ENCODE measurements around the gene CLMN. TPM values are rescaled to one million over a fixed set of nuclear protein-coding genes. Genes with fewer than 3 reads are reported as not detected.

The CLMN gene
- total RNA-seq, 1 experiment from 2014 or later: 4.5 TPM

DNA sequence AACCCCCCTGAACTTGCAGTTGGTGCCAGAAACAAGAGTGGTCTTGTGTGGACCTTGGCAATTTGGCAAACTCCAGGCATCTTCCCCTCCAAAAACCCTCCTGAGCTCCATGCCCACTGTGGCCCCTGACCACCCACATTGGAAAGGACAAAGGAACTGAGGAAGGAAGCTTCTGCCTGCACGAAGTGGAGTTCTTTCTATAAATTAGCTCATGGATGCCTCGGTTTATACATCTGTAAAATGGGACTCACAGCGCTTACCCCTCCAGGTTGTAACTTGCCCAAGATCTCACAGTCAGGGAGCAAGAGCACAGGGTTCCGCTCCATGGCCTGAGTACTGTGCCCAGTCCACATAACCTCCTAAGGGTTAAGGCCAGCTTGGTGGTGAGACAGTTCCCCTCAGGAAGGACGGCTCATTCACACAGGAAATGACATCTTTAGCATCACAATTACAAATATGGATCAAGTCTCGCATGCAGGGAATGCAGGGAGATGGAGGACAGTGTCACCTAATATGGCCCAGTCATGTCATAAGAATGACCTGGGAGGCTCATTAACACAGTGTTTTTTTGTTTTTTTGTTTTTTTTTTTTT, 66.6 kb downstream of the CLMN start:
- Histone ChIP-seq H3K4me3 (ENCODE audit: insufficient read depth, low read depth, low read length) (no peak overlapping the region), H3K36me3 (replicated peaks; ENCODE audit: control insufficient read depth, insufficient read depth, low read length) (no peaks in the 10 kb centered on the region), H3K27me3 (ENCODE audit: control insufficient read depth, insufficient read depth, low read length) (no peaks in the 10 kb centered on the region)
- no peak for DNase-seq

GRCh38 chr14:95252219-95252618, 67.5 kb downstream of the CLMN start:
- Histone ChIP-seq H3K36me3 (replicated peaks; ENCODE audit: control insufficient read depth, insufficient read depth, low read length) (no peaks in the 10 kb centered on the region), H3K27me3 (ENCODE audit: control insufficient read depth, insufficient read depth, low read length) (no peaks in the 10 kb centered on the region), H3K4me3 (ENCODE audit: insufficient read depth, low read depth, low read length) (no peak overlapping the region)
- DNase-seq: no peak

- no peak overlapping the region for H3K4me3 ChIP-seq (ENCODE audit: insufficient read depth, low read depth, low read length)
- DNase-seq: no peak
- H3K36me3 ChIP-seq (replicated peaks; ENCODE audit: control insufficient read depth, insufficient read depth, low read length): no peaks in the 10 kb centered on the region
- H3K27me3 ChIP-seq (ENCODE audit: control insufficient read depth, insufficient read depth, low read length): no peaks in the 10 kb centered on the region
Measured at GRCh38 chr14:95250936-95251335, 68.8 kb downstream of the CLMN start.

DNA sequence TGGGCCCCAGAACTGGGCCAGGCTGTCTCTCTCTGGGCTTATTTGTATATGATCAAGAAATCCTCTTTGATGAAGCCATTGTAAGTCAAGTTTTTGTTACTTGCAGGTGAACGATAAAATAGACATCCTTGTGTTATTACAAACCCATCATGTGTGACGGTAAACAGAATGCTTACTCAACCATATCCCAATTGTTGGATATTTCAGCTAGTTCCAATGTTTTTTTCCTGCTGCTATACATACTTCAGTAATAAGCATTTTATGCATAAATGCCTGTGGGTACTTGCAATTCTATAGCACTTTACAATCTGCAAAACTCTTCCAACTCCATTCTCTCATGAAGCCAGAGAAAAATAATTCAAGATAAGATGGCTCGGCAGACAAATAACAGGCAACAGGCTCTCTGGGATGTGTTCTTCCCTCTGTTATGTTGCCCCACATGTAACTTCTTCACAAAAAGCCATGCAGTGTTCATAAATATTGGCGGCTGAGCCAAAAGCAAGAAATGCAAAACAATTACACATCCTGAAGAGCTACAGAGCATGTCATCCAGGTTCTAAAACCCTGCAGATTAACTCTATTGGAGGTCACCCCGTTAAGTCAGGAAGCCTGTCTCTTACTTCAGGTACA, 69.5 kb downstream of the CLMN start:
- no peaks in the 10 kb centered on the region for H3K36me3 ChIP-seq (replicated peaks; ENCODE audit: control insufficient read depth, insufficient read depth, low read length)
- no peaks in the 10 kb centered on the region for H3K27me3 ChIP-seq (ENCODE audit: control insufficient read depth, insufficient read depth, low read length)
- DNase-seq: no peak

GRCh38 chr14:95248432-95248831, 71.3 kb downstream of the CLMN start:
- H3K36me3 ChIP-seq (replicated peaks; ENCODE audit: control insufficient read depth, insufficient read depth, low read length): no peaks in the 10 kb centered on the region
- H3K27me3 ChIP-seq (ENCODE audit: control insufficient read depth, insufficient read depth, low read length): no peaks in the 10 kb centered on the region
- H3K4me3 ChIP-seq (ENCODE audit: insufficient read depth, low read depth, low read length): no peak overlapping the region
- no peak for DNase-seq

More for the DNA sequence above, 69.5 kb downstream of the CLMN start:
- H3K4me3 ChIP-seq (ENCODE audit: insufficient read depth, low read depth, low read length): no peak overlapping the region

- Histone ChIP-seq H3K4me3 (ENCODE audit: insufficient read depth, low read depth, low read length) (no peak overlapping the region), H3K36me3 (replicated peaks; ENCODE audit: control insufficient read depth, insufficient read depth, low read length) (no peaks in the 10 kb centered on the region), H3K27me3 (ENCODE audit: control insufficient read depth, insufficient read depth, low read length) (no peaks in the 10 kb centered on the region)
- no peak for DNase-seq
Measured at GRCh38 chr14:95246870-95247269, 72.8 kb downstream of the CLMN start.

DNA sequence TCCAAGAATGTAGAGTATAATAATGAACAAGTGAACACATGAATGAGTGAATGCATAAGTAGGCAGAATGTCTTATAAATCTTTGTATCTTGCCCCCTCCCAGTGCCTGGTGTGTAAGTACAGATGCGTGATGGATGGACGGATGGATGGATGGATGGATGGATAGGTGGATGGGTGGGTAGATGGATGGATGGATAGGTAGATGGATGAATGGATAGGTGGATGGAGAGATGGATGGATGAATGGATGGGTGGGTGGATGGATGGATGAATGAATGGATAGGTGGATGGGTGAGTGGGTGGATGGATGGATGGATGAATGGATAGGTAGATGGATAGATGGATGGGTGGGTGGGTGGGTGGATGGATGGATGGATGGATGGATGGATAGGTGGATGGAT, 74.4 kb downstream of the CLMN start:
- H3K4me3 ChIP-seq (ENCODE audit: insufficient read depth, low read depth, low read length): no peak overlapping the region
- no peaks in the 10 kb centered on the region for H3K36me3 ChIP-seq (replicated peaks; ENCODE audit: control insufficient read depth, insufficient read depth, low read length)
- no peak for DNase-seq
- H3K27me3 ChIP-seq (ENCODE audit: control insufficient read depth, insufficient read depth, low read length): no peaks in the 10 kb centered on the region

DNA sequence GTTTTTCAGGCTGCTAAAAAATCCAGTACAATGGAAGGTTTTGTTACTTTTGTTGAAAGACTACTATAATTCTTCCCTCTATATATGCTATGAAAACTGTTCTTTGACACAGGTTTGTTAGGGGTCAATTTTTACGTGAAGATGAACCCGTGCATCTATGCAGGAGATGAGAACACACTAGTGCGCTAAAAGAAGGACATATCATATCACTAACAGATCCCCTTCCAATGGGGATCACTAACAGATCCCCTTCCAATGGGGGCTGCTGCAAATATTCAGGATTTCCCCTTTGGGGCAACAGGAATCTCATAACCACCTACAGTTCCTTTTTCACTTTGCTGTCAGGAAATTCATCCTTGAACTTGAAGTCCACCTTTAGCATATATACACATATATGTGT, 75.1 kb downstream of the CLMN start:
- Histone ChIP-seq H3K36me3 (replicated peaks; ENCODE audit: control insufficient read depth, insufficient read depth, low read length) (no peaks in the 10 kb centered on the region), H3K4me3 (ENCODE audit: insufficient read depth, low read depth, low read length) (no peak overlapping the region), H3K27me3 (ENCODE audit: control insufficient read depth, insufficient read depth, low read length) (no peaks in the 10 kb centered on the region)
- DNase-seq: no peak

- no peaks in the 10 kb centered on the region for H3K36me3 ChIP-seq (replicated peaks; ENCODE audit: control insufficient read depth, insufficient read depth, low read length)
- no peaks in the 10 kb centered on the region for H3K27me3 ChIP-seq (ENCODE audit: control insufficient read depth, insufficient read depth, low read length)
- no peak for DNase-seq
- H3K4me3 ChIP-seq (ENCODE audit: insufficient read depth, low read depth, low read length): no peak overlapping the region
Measured at GRCh38 chr14:95242870-95243269, 76.8 kb downstream of the CLMN start.

- no peaks in the 10 kb centered on the region for H3K27me3 ChIP-seq (ENCODE audit: control insufficient read depth, insufficient read depth, low read length)
- no peak for DNase-seq
- H3K4me3 ChIP-seq (ENCODE audit: insufficient read depth, low read depth, low read length): no peak overlapping the region
- no peaks in the 10 kb centered on the region for H3K36me3 ChIP-seq (replicated peaks; ENCODE audit: control insufficient read depth, insufficient read depth, low read length)
Measured at GRCh38 chr14:95240859-95241813, 78.6 kb downstream of the CLMN start.

- Histone ChIP-seq H3K36me3 (replicated peaks; ENCODE audit: control insufficient read depth, insufficient read depth, low read length) (no peaks in the 10 kb centered on the region), H3K27me3 (ENCODE audit: control insufficient read depth, insufficient read depth, low read length) (no peaks in the 10 kb centered on the region), H3K4me3 (ENCODE audit: insufficient read depth, low read depth, low read length) (no peak overlapping the region)
- DNase-seq: no peak
Measured at GRCh38 chr14:95238487-95239298, 81.0 kb downstream of the CLMN start.

DNA sequence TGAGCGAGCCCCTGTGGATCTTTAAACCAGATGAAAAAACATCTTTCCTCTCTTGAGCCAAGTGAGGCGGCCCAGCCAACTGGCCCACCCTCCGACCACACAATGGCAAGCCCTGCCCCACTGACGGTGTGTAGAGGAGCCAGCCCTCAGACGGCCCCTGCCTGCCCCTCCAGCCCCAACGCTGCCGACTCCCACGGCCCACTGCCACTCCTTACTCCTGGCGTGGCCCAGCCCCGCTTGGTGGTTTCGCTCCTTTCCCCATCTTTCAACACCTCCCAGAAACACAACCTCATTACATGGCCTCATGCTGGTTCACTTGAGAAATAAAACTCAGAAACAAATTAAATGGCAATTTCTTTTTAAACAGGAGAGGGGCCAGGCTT, 81.8 kb downstream of the CLMN start:
- DNase-seq: no peak
- Histone ChIP-seq H3K27me3 (ENCODE audit: control insufficient read depth, insufficient read depth, low read length) (no peaks in the 10 kb centered on the region), H3K4me3 (ENCODE audit: insufficient read depth, low read depth, low read length) (no peak overlapping the region), H3K36me3 (replicated peaks; ENCODE audit: control insufficient read depth, insufficient read depth, low read length) (no peaks in the 10 kb centered on the region)

GRCh38 chr14:95237121-95237957, 82.4 kb downstream of the CLMN start:
- Histone ChIP-seq H3K4me3 (ENCODE audit: insufficient read depth, low read depth, low read length) (no peak overlapping the region), H3K27me3 (ENCODE audit: control insufficient read depth, insufficient read depth, low read length) (no peaks in the 10 kb centered on the region), H3K36me3 (replicated peaks; ENCODE audit: control insufficient read depth, insufficient read depth, low read length) (no peaks in the 10 kb centered on the region)
- DNase-seq: no peak

DNA sequence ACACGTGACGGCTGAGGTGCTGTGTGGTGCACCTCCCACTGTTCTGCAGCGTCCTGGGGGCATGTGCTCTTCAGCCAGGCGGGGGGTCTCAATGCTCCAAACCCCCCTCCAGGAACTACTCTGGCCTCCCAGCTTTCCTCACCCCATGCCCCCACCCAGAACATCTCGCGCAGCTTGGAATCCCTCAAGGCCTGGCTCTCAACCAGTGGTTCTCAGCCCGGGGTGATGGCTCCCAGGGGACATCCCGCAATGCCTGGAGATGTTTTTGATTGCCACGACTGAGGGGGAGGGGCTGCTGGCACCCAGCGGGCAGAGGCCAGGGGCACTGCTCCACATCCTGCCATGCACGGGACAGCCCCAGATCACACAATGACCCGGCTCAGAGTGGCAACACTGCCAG, 83.5 kb downstream of the CLMN start:
- H3K4me3 ChIP-seq (ENCODE audit: insufficient read depth, low read depth, low read length): no peak overlapping the region
- no peak for DNase-seq
- H3K36me3 ChIP-seq (replicated peaks; ENCODE audit: control insufficient read depth, insufficient read depth, low read length): no peaks in the 10 kb centered on the region
- no peaks in the 10 kb centered on the region for H3K27me3 ChIP-seq (ENCODE audit: control insufficient read depth, insufficient read depth, low read length)
